Peyer's patch (tissue), 4 donors: ENCODE measurements around the gene BASP1.

Source experiments
- CTCF ChIP-seq, 6 experiments: fragments of 450-650 bp in 4 of 6; fragments of 200-600 bp in 2 of 6; sonication (generic) in 1 of 6; IDR thresholded peaks; one replicate each; pipeline ENCODE4 v1.5.1; 2017 to 2019; ENCODE audit warnings: antibody characterized with exemption in 6 of 6, mild to moderate bottlenecking in 3 of 6, moderate library complexity in 1 of 6
- POLR2A ChIP-seq, 2 donors: fragments of 450-650 bp; IDR thresholded peaks; one replicate each; pipeline ENCODE4 v1.5.1; 2017; ENCODE audit warnings: antibody characterized with exemption in 2 of 2, mild to moderate bottlenecking in 2 of 2, moderate library complexity in 2 of 2

- no peak for TF ChIP-seq CTCF (IDR thresholded peaks at IDR 0.05)
- no peak for TF ChIP-seq POLR2A (IDR thresholded peaks at IDR 0.05)
These were observed 13.5 kb downstream of the BASP1 start for GRCh38 chr5:17230808-17231525.
